ENCODE measurements around the gene KNSTRN. TPM values are rescaled to one million over a fixed set of nuclear protein-coding genes. Genes with fewer than 3 reads are reported as not detected.

Gene KNSTRN
- total RNA-seq, 1 experiment from 2014 or later: 85.2 TPM

DNA sequence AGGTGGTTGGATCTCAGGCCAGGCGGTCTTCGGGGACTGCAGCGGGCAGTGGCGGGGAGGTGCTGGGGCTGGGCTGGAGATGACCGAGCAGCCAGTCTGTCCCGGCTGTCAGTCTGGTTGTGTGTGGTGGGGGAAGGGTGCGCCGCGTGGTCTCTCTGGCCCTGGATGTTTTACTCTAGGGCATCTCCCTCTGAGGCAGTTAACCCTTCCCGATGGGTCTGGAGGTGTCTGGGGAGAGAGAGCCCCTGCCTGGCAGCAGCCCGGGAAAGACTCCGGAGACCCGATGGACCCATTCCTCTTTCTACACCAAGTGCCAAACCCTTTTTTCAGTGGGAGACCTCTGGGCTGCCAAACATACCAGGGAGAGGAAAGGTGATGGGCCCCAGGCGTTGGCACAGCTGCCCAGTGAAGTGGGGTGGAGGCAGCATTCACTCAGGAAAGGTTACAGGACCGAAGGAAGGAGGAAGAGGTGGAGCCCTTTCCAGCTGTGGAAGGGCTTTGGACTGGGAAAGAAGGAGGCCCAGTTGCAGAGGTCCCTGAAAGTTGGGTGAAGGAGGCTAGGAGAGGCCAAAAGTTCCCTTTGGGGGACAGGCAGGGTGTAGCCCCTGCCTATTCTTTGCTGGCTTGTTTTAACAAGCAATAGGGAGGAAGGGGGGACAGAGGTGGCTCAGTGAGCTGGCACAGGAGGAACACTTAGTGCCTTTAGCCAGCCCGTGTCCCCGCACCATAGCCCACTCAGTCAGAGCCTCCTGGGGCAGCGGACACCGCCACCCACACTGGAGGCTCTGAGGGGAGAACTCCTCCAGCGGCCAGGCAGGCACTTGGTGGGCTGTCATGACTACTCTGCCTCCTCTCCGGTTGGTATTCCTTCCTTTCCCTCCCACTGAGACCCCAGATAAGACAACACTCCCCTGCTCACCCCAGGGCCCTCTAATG, 55.5 kb downstream of the KNSTRN start:
- H3K27ac ChIP-seq: no peak overlapping the region
- H3K4me1 ChIP-seq (replicated peaks; ENCODE audit: insufficient read depth): peaks cover 9% of the 10 kb centered on the region; the same call in 1 of the 2 replicates
- H2AFZ ChIP-seq: no peak overlapping the region
- DNase-seq: no peak
- H3K4me3 ChIP-seq: no peak overlapping the region
- POLR2A ChIA-PET (ENCODE audit: unreplicated experiment): no interaction called here
- H3K4me2 ChIP-seq: 0 out of 2 replicates have a peak overlapping the region, but pooled peaks have one; percentile 88
- intact Hi-C loops (cut with micrococcal nuclease; ENCODE audit: unreplicated experiment): no loop called here
- CTCF ChIA-PET: interaction anchor here (0.6 kb wide), 1 partner anchor 144 kb away, joined by 3 read pairs; no protein-coding TSS in a partner anchor
- TF ChIP-seq EZH2 (IDR thresholded peaks at IDR 0.05; ENCODE audit: low read depth): no peak
- TF ChIP-seq, protein P1, sequence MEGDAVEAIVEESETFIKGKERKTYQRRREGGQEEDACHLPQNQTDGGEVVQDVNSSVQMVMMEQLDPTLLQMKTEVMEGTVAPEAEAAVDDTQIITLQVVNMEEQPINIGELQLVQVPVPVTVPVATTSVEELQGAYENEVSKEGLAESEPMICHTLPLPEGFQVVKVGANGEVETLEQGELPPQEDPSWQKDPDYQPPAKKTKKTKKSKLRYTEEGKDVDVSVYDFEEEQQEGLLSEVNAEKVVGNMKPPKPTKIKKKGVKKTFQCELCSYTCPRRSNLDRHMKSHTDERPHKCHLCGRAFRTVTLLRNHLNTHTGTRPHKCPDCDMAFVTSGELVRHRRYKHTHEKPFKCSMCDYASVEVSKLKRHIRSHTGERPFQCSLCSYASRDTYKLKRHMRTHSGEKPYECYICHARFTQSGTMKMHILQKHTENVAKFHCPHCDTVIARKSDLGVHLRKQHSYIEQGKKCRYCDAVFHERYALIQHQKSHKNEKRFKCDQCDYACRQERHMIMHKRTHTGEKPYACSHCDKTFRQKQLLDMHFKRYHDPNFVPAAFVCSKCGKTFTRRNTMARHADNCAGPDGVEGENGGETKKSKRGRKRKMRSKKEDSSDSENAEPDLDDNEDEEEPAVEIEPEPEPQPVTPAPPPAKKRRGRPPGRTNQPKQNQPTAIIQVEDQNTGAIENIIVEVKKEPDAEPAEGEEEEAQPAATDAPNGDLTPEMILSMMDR (conservative IDR thresholded peaks at IDR 0.05): no peak
- no peaks in the 10 kb centered on the region for H3K9me2 ChIP-seq (ENCODE audit: insufficient read depth)
- no peaks in the 10 kb centered on the region for H3K36me3 ChIP-seq (ENCODE audit: low read depth)
- H3K79me2 ChIP-seq (ENCODE audit: low read depth): peaks cover 9% of the 10 kb centered on the region
- peaks cover 6% of the 10 kb centered on the region; the same call in 1 of the 2 replicates for H3F3A ChIP-seq (ENCODE audit: insufficient read depth, low read depth)
- no peaks in the 10 kb centered on the region for H3K27me3 ChIP-seq (ENCODE audit: insufficient read depth, low read depth)
- BruUV-seq (replicated peaks): no TSS peak
- H3K9me3 ChIP-seq (ENCODE audit: insufficient read depth, low read depth): no peaks in the 10 kb centered on the region
- H4K20me1 ChIP-seq (ENCODE audit: insufficient read depth): peaks cover 5% of the 10 kb centered on the region; the same call in 1 of the 2 replicates

DNA sequence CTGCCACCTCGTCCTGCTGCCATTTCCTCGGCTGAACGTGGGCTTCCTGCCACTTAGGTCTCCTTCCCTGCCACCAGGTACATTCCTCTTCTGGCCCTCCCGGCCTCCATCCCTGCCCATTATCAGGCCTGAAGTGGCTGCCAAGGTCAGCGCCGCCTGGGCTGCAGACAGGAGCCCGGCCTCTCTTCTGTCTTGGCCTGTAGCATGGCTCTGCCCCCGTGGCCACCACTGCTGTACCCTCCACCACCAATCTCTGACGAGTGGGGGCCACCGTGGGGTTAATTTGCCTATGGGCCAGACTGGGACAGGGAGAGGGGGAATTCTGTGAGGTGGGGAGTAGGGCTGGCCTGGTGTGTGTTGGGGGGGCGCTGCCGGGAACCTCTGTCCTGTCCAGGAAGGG, 56.2 kb downstream of the KNSTRN start:
- POLR2A ChIA-PET (ENCODE audit: unreplicated experiment): no interaction called here

DNA sequence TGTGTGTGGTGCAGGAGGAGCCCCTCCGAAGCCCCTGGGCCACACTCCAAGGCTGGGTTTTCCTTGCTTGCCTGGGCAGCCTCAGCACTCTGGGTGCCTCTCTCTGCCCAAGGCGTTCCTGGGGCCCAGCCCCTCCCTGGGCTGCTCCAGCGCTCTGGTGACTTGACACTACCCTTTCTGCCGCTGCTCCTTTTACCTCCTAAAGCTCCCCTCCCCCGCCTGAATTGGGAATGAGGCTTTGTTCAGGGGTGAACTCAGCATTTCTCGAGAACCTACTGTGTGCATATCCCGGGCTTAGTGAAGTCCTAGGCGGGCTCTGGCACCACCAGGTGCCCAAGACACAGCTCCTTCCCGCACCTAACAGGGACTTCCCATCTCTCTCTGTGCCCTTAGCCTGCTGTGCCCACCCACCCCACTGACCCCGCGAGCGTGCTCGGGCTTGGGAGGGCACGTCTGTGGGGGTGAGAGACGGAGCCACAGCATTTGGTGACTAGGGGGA, 57.0 kb downstream of the KNSTRN start:
- peak; percentile 40 to 45 for DNase-seq
- Histone ChIP-seq H3K9me2 (ENCODE audit: insufficient read depth) (no peaks in the 10 kb centered on the region), H4K20me1 (ENCODE audit: insufficient read depth) (peaks cover 6% of the 10 kb centered on the region), H2AFZ (peak overlapping the region; percentile 79), H3K4me3 (peak overlapping the region; percentile 66), H3K4me2 (peak overlapping the region; percentile 88), H3K27me3 (ENCODE audit: insufficient read depth, low read depth) (no peaks in the 10 kb centered on the region), H3K36me3 (ENCODE audit: low read depth) (no peaks in the 10 kb centered on the region), H3K9me3 (ENCODE audit: insufficient read depth, low read depth) (no peaks in the 10 kb centered on the region), H3F3A (ENCODE audit: insufficient read depth, low read depth) (peaks cover 6% of the 10 kb centered on the region; the same call in 1 of the 2 replicates), H3K79me2 (ENCODE audit: low read depth) (peaks cover 24% of the 10 kb centered on the region), H3K27ac (peak overlapping the region; percentile 45), H3K4me1 (replicated peaks; ENCODE audit: insufficient read depth) (peaks cover 9% of the 10 kb centered on the region; the same call in 1 of the 2 replicates)
- ChIA-PET CTCF (interaction anchor here (0.5 to 1.0 kb wide), 3 partner anchors 10 to 117 kb away, joined by 3 to 8 read pairs (median 5); no protein-coding TSS in a partner anchor), POLR2A (ENCODE audit: unreplicated experiment) (interaction anchor here (0.5 kb wide), 1 partner anchor 57 kb away, joined by 4 read pairs; the partner anchor contains the start of gene KNSTRN)
- no TSS peak for BruUV-seq (replicated peaks)
- TF ChIP-seq EZH2 (IDR thresholded peaks at IDR 0.05; ENCODE audit: low read depth): no peak
- TF ChIP-seq, protein P1 (conservative IDR thresholded peaks at IDR 0.05): no peak
- intact Hi-C loops (cut with micrococcal nuclease; ENCODE audit: unreplicated experiment): no loop called here

More for the DNA sequence above, 56.2 kb downstream of the KNSTRN start:
- Histone ChIP-seq H2AFZ (no peak overlapping the region), H3K4me1 (replicated peaks; ENCODE audit: insufficient read depth) (peaks cover 9% of the 10 kb centered on the region; the same call in 1 of the 2 replicates), H3K9me2 (ENCODE audit: insufficient read depth) (no peaks in the 10 kb centered on the region), H3F3A (ENCODE audit: insufficient read depth, low read depth) (peaks cover 6% of the 10 kb centered on the region; the same call in 1 of the 2 replicates), H3K79me2 (ENCODE audit: low read depth) (peaks cover 16% of the 10 kb centered on the region), H3K36me3 (ENCODE audit: low read depth) (no peaks in the 10 kb centered on the region), H4K20me1 (ENCODE audit: insufficient read depth) (peaks cover 6% of the 10 kb centered on the region), H3K9me3 (ENCODE audit: insufficient read depth, low read depth) (no peaks in the 10 kb centered on the region), H3K27ac (no peak overlapping the region), H3K4me3 (peak overlapping the region; percentile 66; the same call in 1 of the 2 replicates), H3K4me2 (peak overlapping the region; percentile 88), H3K27me3 (ENCODE audit: insufficient read depth, low read depth) (no peaks in the 10 kb centered on the region)
- BruUV-seq (replicated peaks): no TSS peak
- DNase-seq: no peak
- intact Hi-C loops (cut with micrococcal nuclease; ENCODE audit: unreplicated experiment): no loop called here
- CTCF ChIA-PET: no interaction called here
- TF ChIP-seq, protein P1 (conservative IDR thresholded peaks at IDR 0.05): no peak
- TF ChIP-seq EZH2 (IDR thresholded peaks at IDR 0.05; ENCODE audit: low read depth): no peak
